ENCODE measurements around the gene XRCC4.

XRCC4 gene

DNA sequence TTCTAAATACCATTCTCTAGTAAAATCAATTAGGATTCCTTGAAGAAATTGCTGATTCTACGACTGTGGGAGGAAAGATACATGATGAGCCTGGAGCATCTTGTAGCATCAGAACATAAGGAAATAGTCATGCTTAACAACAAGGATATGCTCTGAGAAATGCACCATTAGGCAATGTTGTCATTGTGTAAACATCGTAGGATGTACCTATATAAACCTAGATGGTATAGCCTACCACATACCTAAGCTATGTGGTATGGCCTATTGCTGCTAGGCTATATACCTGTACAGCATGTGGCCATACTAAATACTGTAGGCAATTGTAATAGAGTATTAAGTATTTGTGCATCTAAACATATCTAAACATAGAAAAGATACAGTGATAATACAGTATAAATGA is 316.8 kb downstream of the XRCC4 start:
- no peak for DNase-seq

DNA sequence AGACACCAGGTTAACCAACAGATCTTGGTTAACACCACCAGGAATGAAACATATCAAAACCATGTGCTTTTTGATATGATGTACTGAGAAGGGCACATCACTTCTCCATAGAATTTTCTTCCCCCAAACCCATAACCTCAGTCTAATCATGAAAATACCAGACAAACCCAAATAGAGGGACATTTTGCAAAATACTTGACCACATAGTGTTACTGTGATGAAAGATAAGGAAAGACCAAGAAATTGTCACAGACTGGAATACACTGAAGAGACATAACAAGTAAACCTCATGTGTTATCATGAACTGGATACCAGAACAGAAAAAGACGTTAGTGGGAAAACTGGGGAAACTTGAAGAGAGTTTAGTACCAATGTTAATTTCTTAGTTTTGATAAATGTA is 319.3 kb downstream of the XRCC4 start:
- no peak for DNase-seq

GRCh38 chr5:83397658-83398057 is 320.3 kb downstream of the XRCC4 start:
- no peak for DNase-seq

DNA sequence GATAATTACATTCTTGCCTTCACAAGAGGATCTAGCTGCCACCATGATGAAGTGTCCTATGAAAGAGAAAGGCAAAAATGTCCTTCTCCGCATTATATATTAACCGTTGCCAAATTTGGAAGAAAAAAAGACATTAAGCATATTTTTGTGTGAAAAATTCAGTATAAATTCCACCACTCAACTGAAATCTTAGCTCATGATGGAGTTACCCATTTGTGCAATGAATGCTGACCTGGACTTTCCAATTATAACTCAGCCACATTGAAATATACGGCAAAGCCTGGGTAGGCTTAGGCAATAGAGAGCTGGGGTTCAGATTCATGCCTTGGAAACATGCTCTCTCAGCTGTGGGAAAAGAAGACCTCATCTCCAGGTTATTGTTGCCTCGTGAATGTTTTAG is 322.9 kb downstream of the XRCC4 start:
- DNase-seq, result no peak

DNA sequence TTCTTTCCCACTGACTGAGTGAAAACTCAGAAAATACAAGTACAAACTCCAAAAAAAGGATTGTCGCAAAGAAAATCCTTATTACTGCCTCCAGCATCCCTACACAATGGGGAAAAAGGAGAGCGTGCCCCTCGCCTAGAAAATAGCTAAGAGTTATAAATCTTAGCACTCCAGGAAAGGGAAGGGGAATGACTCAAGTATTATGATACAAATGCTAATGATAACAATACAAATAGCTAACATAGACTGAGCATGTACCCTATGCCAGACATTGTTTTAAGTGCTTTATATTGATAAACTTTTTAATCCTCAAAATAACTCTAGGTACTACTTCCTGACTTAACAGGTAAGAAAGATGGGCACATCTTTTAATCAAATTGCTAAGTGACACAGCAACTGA is 323.4 kb downstream of the XRCC4 start:
- no peak for DNase-seq

GRCh38 chr5:83401122-83401731 is 323.9 kb downstream of the XRCC4 start:
- no peak for DNase-seq

- no peak for DNase-seq
These were observed 324.4 kb downstream of the XRCC4 start for GRCh38 chr5:83401775-83402174.
